K562 (cell line): Measurements from ENCODE around the gene PATL1. TPM values are rescaled to one million over a fixed set of nuclear protein-coding genes. Genes with fewer than 3 reads are reported as not detected.

Experiments used
- CBFA2T2 ChIP-seq: fragments of 450-650 bp; conservative IDR thresholded peaks from 2 replicates; pipeline ENCODE4 v1.6.1; 2017; ENCODE audit warnings: mild to moderate bottlenecking
- ETS2 ChIP-seq: IDR thresholded peaks from 2 replicates; pipeline ENCODE4 v1.6.1; 2016; ENCODE audit warnings: borderline replicate concordance, missing genetic modification characterization, mild to moderate bottlenecking, moderate library complexity, missing compliant biosample characterization; ENCODE audit not compliant: poor library complexity, severe bottlenecking
- GTF2A2 ChIP-seq: IDR thresholded peaks from 2 replicates; pipeline ENCODE4 v1.6.1; 2016; ENCODE audit warnings: mild to moderate bottlenecking, missing genetic modification characterization, missing compliant biosample characterization
- HES1 ChIP-seq: fragments of 450-650 bp; IDR thresholded peaks from 2 replicates; pipeline ENCODE4 v1.6.1; 2016; ENCODE audit warnings: low read depth, mild to moderate bottlenecking, moderate library complexity
- ILF3 ChIP-seq: fragments of 450-650 bp; IDR thresholded peaks from 2 replicates; pipeline ENCODE4 v1.6.1; 2018; ENCODE audit warnings: antibody characterized with exemption, mild to moderate bottlenecking, moderate library complexity, borderline replicate concordance
- MYNN ChIP-seq, 2 experiments: sonication (generic); formaldehyde crosslinking in 1 of 2; IDR thresholded peaks; 2 replicates each; pipeline versions ENCODE4 v1.5.0 to v1.6.1; 2016 to 2020; ENCODE audit warnings: antibody characterized with exemption in 1 of 2, missing genetic modification reagents in 1 of 2
- RAD51 ChIP-seq: fragments of 450-650 bp; IDR thresholded peaks from 2 replicates; pipeline ENCODE4 v1.7.1; 2016; ENCODE audit warnings: low read depth, mild to moderate bottlenecking, borderline replicate concordance
- RBFOX2 ChIP-seq: fragments of 200-400 bp; formaldehyde crosslinking; IDR thresholded peaks from 2 replicates; pipeline ENCODE4 v1.6.1; 2017; ENCODE audit warnings: low read depth, mild to moderate bottlenecking, low read length, moderate library complexity
- RNF219 ChIP-seq: fragments of 250-450 bp; sonication (Bioruptor Pico); IDR thresholded peaks from 2 replicates; pipeline ENCODE4 v1.5.0; 2022; ENCODE audit warnings: mild to moderate bottlenecking
- SAFB ChIP-seq: fragments of 200-400 bp; formaldehyde crosslinking; IDR thresholded peaks from 2 replicates; pipeline ENCODE4 v1.6.1; 2017; ENCODE audit warnings: low read depth, low read length, borderline replicate concordance
- UBTF ChIP-seq, 2 experiments: IDR thresholded peaks; 2 replicates each; pipeline ENCODE4 v1.6.1; 2012; ENCODE audit warnings: improper control_type of control experiment in 2 of 2, low read depth in 2 of 2, low read length in 2 of 2, borderline replicate concordance in 1 of 2
- ZNF224 ChIP-seq: sonication (generic); formaldehyde crosslinking; IDR thresholded peaks from 2 replicates; pipeline ENCODE4 v1.8.0; 2022; ENCODE audit warnings: mild to moderate bottlenecking, missing genetic modification reagents
- ZNF644 ChIP-seq: fragments of 200-800 bp; sonication (Bioruptor generic); IDR thresholded peaks from 2 replicates; pipeline ENCODE4 v1.6.1; 2016; ENCODE audit warnings: low read depth, missing genetic modification characterization, missing compliant biosample characterization
- polyA plus RNA-seq, 8 experiments: library from polyadenylated mRNA; depleted of rRNA in 4 of 8; stranded (reverse) in 5 of 8; unstranded in 3 of 8; fragments of >200 nt; fragmentation: Nextera tagmentation in 2 of 8; fragmentation: Illumina TruSeq in 1 of 8; extraction: Ambion mirVana in 2 of 8; extraction: Trizol in 1 of 8; gene quantifications; 2 replicates each; pipeline versions ENCODE4 v1.2.1 to v1.2.3, GENCODE V29; 2011 to 2014; ENCODE audit warnings: inconsistent platforms in 1 of 8, missing spikeins in 1 of 8
- total RNA-seq, 7 experiments: library from RNA; depleted of rRNA in 6 of 7; stranded (reverse); fragments of >200 nt in 6 of 7; fragmentation: Illumina TruSeq in 2 of 7; extraction: Trizol in 2 of 7; gene quantifications; 2 replicates each; pipeline versions ENCODE4 v1.2.1 to v1.2.3, GENCODE V29; 2011 to 2021; ENCODE audit warnings: low replicate concordance in 1 of 7
- TF ChIP-seq, protein P1 (sequence below): fragments of 450-650 bp; formaldehyde crosslinking; IDR thresholded peaks from 2 replicates; pipeline ENCODE4 v1.4.0; 2020; ENCODE audit warnings: mild to moderate bottlenecking, moderate library complexity
- TF ChIP-seq, protein P2 (sequence below): fragments of 450-650 bp; IDR thresholded peaks from 2 replicates; pipeline ENCODE4 v1.6.1; 2017; ENCODE audit warnings: antibody characterized with exemption, mild to moderate bottlenecking

Gene PATL1
- total and polyA plus RNA-seq, 9 of the 15 experiments (the other 6 are each of a cell fraction or from before 2014, with no cell fraction given) = 3.2 to 48.0 (median 16.4) TPM

- peak; percentile 82 for TF ChIP-seq RBFOX2
- TF ChIP-seq RNF219 = no peak
- no peak for TF ChIP-seq UBTF (IDR thresholded peaks at IDR 0.05; ENCODE audit: borderline replicate concordance in 1 of 2, low read depth in 2 of 2, low read length in 2 of 2)
- no peak for TF ChIP-seq GTF2A2 (tag)
- TF ChIP-seq, protein P1, sequence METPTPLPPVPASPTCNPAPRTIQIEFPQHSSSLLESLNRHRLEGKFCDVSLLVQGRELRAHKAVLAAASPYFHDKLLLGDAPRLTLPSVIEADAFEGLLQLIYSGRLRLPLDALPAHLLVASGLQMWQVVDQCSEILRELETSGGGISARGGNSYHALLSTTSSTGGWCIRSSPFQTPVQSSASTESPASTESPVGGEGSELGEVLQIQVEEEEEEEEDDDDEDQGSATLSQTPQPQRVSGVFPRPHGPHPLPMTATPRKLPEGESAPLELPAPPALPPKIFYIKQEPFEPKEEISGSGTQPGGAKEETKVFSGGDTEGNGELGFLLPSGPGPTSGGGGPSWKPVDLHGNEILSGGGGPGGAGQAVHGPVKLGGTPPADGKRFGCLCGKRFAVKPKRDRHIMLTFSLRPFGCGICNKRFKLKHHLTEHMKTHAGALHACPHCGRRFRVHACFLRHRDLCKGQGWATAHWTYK = 0 out of 2 replicates have a peak, but pooled peaks have one; percentile 28
- peak; percentile 75; the same call in 1 of the 2 replicates for TF ChIP-seq ZNF644 (tag)
- TF ChIP-seq ILF3 = no peak
- peak; percentile 79 for TF ChIP-seq RAD51
- TF ChIP-seq SAFB = peak; percentile 86
- no peak for TF ChIP-seq MYNN (IDR thresholded peaks at IDR 0.05)
- no peak for TF ChIP-seq MYNN (CRISPR knock-in tag; IDR thresholded peaks at IDR 0.05)
- TF ChIP-seq ZNF224 (CRISPR knock-in tag) = no peak
- TF ChIP-seq ETS2 (tag) = no peak
- no peak for TF ChIP-seq CBFA2T2
- TF ChIP-seq, protein P2, sequence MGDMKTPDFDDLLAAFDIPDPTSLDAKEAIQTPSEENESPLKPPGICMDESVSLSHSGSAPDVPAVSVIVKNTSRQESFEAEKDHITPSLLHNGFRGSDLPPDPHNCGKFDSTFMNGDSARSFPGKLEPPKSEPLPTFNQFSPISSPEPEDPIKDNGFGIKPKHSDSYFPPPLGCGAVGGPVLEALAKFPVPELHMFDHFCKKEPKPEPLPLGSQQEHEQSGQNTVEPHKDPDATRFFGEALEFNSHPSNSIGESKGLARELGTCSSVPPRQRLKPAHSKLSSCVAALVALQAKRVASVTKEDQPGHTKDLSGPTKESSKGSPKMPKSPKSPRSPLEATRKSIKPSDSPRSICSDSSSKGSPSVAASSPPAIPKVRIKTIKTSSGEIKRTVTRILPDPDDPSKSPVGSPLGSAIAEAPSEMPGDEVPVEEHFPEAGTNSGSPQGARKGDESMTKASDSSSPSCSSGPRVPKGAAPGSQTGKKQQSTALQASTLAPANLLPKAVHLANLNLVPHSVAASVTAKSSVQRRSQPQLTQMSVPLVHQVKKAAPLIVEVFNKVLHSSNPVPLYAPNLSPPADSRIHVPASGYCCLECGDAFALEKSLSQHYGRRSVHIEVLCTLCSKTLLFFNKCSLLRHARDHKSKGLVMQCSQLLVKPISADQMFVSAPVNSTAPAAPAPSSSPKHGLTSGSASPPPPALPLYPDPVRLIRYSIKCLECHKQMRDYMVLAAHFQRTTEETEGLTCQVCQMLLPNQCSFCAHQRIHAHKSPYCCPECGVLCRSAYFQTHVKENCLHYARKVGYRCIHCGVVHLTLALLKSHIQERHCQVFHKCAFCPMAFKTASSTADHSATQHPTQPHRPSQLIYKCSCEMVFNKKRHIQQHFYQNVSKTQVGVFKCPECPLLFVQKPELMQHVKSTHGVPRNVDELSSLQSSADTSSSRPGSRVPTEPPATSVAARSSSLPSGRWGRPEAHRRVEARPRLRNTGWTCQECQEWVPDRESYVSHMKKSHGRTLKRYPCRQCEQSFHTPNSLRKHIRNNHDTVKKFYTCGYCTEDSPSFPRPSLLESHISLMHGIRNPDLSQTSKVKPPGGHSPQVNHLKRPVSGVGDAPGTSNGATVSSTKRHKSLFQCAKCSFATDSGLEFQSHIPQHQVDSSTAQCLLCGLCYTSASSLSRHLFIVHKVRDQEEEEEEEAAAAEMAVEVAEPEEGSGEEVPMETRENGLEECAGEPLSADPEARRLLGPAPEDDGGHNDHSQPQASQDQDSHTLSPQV = 0 out of 2 replicates have a peak, but pooled peaks have one; percentile 57
- TF ChIP-seq HES1 = no peak
Measured at GRCh38 chr11:59668950-59669610, at the start of gene PATL1 (continued).
